ENCODE data around the gene NOCT.
"Not testable (repeated sequence)": the region's sequence is repeated elsewhere in the genome, so short reads cannot be mapped to it uniquely, and the experiment has no call there.

DNA sequence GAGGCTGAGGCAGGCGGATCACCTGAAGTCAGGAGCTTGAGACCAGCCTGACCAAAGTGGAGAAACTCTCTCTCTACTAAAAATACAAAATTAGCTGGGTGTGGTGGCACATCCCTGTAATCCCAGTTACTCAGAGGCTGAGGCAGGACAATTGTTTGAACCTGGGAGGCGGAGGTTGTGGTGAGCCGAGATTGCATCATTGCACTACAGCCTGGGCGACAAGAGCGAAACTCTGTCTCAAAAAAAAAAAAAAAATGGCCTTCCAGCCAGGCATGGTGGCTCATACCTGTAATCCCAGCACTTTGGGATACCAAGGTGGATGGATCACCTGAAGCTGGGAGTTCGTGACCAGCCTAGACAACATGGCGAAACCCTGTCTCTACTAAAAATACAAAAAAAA lies 7.3 kb upstream of the NOCT start:
- TF ChIP-seq CTCF (IDR thresholded peaks at IDR 0.05; ENCODE audit: extremely low read depth in 1 of 2, insufficient read depth in 1 of 2, low read depth in 1 of 2, low read length in 2 of 2); POLR2A (IDR thresholded peaks at IDR 0.05; ENCODE audit: low read depth, low read length); MYC (IDR thresholded peaks at IDR 0.05; ENCODE audit: low read depth, low read length); POLR2AphosphoS5 (IDR thresholded peaks at IDR 0.05; ENCODE audit: insufficient read depth, low read depth, low read length): not testable (repeated sequence)

Measured in endothelial cell of umbilical vein (primary cell).